GM04504 (cell line): ENCODE data around the gene IFT22.
"Not testable (repeated sequence)": the region's sequence is repeated elsewhere in the genome, so short reads cannot be mapped to it uniquely, and the experiment has no call there.

Experiments used
- DNase-seq: peaks from one replicate; pipeline ENCODE4 v3.0.0-alpha.2; 2012; ENCODE audit warnings: low read depth

Gene IFT22

GRCh38 chr7:101278461-101279292 lies 42.9 kb downstream of the IFT22 start:
- no peak for DNase-seq

GRCh38 chr7:101277155-101277554 lies 44.5 kb downstream of the IFT22 start:
- no peak for DNase-seq

DNA sequence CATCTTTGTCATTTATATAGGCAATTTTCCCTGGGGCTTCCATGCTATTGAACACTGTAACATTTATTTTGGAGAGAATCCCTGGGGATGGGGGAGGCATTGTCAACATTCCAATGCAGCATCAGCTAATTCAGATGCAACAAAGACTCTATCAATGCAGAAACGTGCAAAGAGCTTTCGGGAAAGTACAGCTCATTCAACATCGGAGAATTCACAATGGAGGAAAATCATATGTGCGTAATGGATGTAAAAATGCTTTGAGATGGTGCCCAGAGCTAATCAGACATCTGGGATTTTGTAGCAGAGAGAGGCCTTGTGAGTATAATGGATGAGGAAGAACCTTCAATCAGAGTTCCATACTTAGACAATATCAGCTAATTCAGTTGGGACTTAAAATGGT lies 48.4 kb downstream of the IFT22 start:
- DNase-seq = no peak

DNA sequence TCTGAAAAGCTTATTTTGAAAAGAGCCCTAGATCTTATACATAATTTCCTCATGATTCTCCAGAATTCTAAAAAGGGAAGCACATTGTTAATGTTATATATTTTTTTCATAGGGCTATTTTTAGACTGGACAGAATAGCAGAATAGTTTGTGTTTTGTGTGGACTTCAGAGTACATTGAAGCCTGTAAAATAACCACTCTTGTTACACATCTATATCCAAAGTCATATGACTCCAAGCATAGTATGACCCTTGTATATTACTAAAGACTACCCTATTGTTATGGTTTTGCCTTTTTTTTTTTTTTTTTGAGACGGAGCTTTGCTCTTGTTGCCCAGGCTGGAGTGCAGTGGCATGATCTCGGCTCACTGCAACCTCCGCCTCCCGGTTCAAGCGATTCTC lies 50.6 kb downstream of the IFT22 start:
- DNase-seq = no peak

DNA sequence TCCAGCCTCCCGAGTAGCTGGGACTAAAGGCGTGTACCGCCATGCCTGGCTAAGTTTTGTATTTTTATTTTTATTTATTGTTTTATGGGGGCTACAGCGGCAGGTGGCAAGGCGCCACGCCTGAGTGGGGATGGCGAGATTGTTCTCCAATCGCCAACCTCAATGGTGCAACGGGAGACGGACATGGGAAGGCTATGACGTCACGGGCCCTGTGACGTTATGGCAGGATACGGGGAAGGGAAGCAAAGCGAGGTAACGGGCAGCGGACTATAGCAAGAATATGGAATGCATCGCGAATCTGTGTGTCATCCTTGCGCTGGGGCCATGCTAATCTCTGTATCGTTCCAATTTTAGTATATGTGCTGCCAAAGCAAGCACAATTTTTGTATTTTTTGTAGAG lies 51.9 kb downstream of the IFT22 start:
- no peak for DNase-seq

DNA sequence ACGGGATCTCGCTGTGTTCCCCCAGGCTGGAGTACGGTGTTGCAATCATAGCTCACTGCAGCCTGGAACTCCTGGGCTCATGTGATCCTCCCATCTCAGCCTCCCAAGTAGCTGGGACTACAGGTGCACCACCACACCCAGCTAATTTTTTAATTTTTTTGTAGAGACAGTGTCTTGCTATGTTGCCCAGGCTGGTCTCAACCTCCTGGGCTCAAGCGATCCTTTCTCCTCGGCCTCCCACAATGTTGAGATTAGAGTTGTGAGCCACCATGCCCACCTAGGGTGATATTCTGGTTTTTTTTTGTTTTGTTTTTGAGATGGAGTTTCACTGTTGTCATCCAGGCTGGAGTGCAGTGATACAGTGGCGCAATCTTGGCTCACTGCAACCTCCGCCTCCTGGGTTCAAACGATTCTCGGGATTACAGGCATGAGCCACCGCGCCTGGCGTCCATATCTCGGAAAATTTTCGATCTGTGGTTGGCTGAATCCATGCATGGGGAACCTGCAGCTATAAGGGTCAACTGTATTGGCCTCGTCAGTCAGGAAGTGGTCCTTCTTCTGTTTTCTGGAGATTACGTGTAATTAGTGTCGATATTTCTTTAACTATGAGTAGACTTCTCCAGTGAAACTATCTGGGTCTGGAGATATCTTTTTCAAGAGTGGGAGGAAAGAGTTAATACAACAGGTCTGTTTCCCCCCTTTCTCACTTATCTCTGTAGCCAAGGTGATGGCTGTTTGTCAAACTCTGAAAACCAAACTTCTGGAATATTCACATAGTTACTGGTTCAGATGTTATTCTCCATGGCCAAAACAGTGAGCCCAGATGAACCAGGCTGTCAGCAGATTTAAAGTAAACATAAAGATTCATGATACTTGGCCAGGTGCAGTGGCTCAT lies 55.7 kb downstream of the IFT22 start:
- DNase-seq = no peak

GRCh38 chr7:101264102-101264706 lies 57.4 kb downstream of the IFT22 start:
- DNase-seq = not testable (repeated sequence)
